ENCODE data around the gene CNGA4.
"Not testable (repeated sequence)": the region's sequence is repeated elsewhere in the genome, so short reads cannot be mapped to it uniquely, and the experiment has no call there.

Gene CNGA4

GRCh38 chr11:6225896-6226295 is 13.0 kb upstream of the CNGA4 start:
- no peak for DNase-seq (ENCODE audit: low read depth in 3 of 3)

- no peak for DNase-seq (ENCODE audit: low read depth in 3 of 3)
These were observed 10.4 kb upstream of the CNGA4 start for GRCh38 chr11:6228520-6228919.

GRCh38 chr11:6229911-6230310 is 9.0 kb upstream of the CNGA4 start:
- DNase-seq (ENCODE audit: low read depth in 3 of 3), result no peak

GRCh38 chr11:6232899-6233298 is 6.0 kb upstream of the CNGA4 start:
- DNase-seq (ENCODE audit: low read depth in 3 of 3), result no peak

- DNase-seq (ENCODE audit: low read depth in 3 of 3), result no peak
These were observed 4.9 kb upstream of the CNGA4 start for GRCh38 chr11:6233984-6234386.

GRCh38 chr11:6234387-6235107 is 4.3 kb upstream of the CNGA4 start, which contains the start of gene FHIP1B:
FHIP1B (minus strand) TSS chr11:6234636; CDS start chr11:6224516, 10,120 bp downstream.
- peak; percentile 93 to 99 (median 98) for DNase-seq (ENCODE audit: low read depth in 3 of 3)

- DNase-seq (ENCODE audit: low read depth in 3 of 3), result no peak
These were observed 1.6 kb upstream of the CNGA4 start for GRCh38 chr11:6237266-6237665.

GRCh38 chr11:6237761-6238302 is 1.1 kb upstream of the CNGA4 start:
- DNase-seq (ENCODE audit: low read depth in 3 of 3), result no peak

GRCh38 chr11:6240139-6240538 is 1.2 kb downstream of the CNGA4 start:
- no peak for DNase-seq (ENCODE audit: low read depth in 3 of 3)

- DNase-seq (ENCODE audit: low read depth in 3 of 3), result no peak
These were observed 1.9 kb downstream of the CNGA4 start for GRCh38 chr11:6240781-6241180.

- DNase-seq (ENCODE audit: low read depth in 3 of 3), result no peak
These were observed 2.4 kb downstream of the CNGA4 start for GRCh38 chr11:6241316-6241715.

GRCh38 chr11:6245536-6245935 is 6.6 kb downstream of the CNGA4 start:
- no peak for DNase-seq (ENCODE audit: low read depth in 3 of 3)

GRCh38 chr11:6248248-6248647 is 9.4 kb downstream of the CNGA4 start:
- no peak for DNase-seq (ENCODE audit: low read depth in 3 of 3)

GRCh38 chr11:6248897-6249296 is 10.0 kb downstream of the CNGA4 start:
- DNase-seq (ENCODE audit: low read depth in 3 of 3), result not testable (repeated sequence)

- DNase-seq (ENCODE audit: low read depth in 3 of 3), result no peak
These were observed 11.1 kb downstream of the CNGA4 start for GRCh38 chr11:6249770-6250555.

- DNase-seq (ENCODE audit: low read depth in 3 of 3), result peak in 1 of 3 experiments; percentile 11
These were observed 12.3 kb downstream of the CNGA4 start for GRCh38 chr11:6251120-6251733.

GRCh38 chr11:6251990-6252473 is 13.1 kb downstream of the CNGA4 start:
- DNase-seq (ENCODE audit: low read depth in 3 of 3), result no peak

GRCh38 chr11:6253197-6253596 is 14.3 kb downstream of the CNGA4 start:
- no peak for DNase-seq (ENCODE audit: low read depth in 3 of 3)

- no peak for DNase-seq (ENCODE audit: low read depth in 3 of 3)
These were observed 19.3 kb downstream of the CNGA4 start for GRCh38 chr11:6258141-6258540.

- no peak for DNase-seq (ENCODE audit: low read depth in 3 of 3)
These were observed 19.7 kb downstream of the CNGA4 start for GRCh38 chr11:6258571-6259081.

- no peak for DNase-seq (ENCODE audit: low read depth in 3 of 3)
These were observed 21.4 kb downstream of the CNGA4 start for GRCh38 chr11:6260207-6260726.

GRCh38 chr11:6263662-6264061 is 24.8 kb downstream of the CNGA4 start:
- DNase-seq (ENCODE audit: low read depth in 3 of 3), result no peak

All from stimulated activated CD4-positive, alpha-beta T cell treated with anti-CD3 and anti-CD28 coated beads, TNF-alpha, amount 100 ng/mL, for 4 hours (primary cell).